NCI-H2227 treated with DMSO at 0.1 percent for 48 hours (cell line): ENCODE results near the gene ZKSCAN5.
A peak's percentile ranks its signal among the peaks of the same experiment; 100 is the strongest.
"Not testable (repeated sequence)": the region's sequence is repeated elsewhere in the genome, so short reads cannot be mapped to it uniquely, and the experiment has no call there.

Experiments used
- DNase-seq: peaks from one replicate; lab custom pipeline; 2025; lab: John Stamatoyannopoulos, UW

The ZKSCAN5 gene

DNA sequence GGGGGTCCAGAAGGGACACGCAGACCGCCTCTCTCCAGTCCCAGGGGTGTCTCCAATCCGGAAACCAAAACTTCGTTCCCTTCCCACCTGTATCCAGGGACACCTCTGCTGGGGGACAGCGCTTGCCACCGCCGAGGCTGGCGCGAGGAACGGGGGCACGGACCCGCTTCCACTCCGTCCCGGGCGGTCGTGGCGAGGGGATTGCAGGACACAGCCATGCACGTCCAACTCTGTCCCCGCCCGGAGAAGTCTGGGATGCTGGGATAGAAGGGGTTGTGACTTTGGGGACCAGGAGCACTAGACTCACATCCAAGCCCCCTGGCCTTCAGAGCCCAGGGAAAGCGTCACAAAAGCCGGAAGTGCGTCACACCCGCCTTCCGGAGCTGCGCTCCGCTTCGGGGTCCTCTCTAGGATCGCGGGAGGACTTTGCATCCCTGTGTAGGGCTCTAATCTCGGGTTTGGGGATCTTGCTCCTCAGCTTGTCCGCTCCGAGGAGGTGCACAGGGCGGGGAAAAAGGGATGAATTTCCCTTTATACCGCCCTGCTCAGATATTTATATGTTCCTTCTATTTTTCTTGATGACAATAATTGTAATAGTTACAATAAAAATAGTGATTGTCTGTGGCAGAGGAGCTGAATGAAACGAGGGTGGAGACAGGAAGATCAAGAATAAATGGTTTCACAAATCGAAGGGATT lies 47.5 kb downstream of the ZKSCAN5 start, which contains the start of gene FAM200A:
TSS of gene FAM200A (minus strand) at position 348 of the 697 bp plus-strand sequence. CDS start 3,707 bp downstream, outside the sequence.
- peak; percentile 85 for DNase-seq

DNA sequence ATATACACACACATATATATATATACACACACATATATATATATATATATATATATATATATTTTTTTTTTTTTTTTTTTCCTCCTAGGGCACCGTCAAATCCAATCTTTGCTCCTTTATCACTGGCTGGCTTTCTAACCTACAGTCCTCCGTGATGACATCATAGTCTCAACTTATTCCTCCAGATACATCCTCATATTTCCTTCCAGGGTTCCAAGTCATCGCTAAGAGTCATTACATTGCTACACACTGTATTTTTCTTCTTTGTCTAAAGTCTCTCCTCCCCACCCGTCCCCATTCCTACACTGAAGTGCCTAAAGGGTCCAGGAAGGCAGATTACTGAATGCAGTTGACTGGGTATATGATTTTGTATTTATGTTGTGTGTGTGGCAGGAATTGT lies 48.6 kb downstream of the ZKSCAN5 start:
- no peak for DNase-seq

GRCh38 chr7:99554939-99555338 lies 50.5 kb downstream of the ZKSCAN5 start:
- DNase-seq = no peak

DNA sequence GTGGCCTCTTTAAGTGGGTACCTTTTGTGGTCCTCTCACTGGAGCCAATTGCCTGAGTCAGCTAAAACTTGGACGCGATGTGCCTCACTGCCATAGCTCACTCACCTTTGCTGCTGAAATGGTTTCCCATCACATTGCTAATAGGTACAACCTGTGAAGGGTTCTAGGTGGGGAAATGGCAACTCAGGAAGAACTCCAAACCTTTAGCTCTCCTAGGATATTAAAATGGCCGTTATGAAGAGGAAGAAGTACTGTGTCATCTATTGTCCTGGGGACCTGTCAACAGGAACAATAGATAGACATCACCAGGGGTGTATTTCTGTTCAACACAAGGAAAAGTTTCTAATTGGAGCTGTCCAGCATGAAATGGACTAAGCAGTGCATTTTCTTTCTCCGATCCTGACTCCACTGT lies 52.7 kb downstream of the ZKSCAN5 start:
- DNase-seq = no peak

DNA sequence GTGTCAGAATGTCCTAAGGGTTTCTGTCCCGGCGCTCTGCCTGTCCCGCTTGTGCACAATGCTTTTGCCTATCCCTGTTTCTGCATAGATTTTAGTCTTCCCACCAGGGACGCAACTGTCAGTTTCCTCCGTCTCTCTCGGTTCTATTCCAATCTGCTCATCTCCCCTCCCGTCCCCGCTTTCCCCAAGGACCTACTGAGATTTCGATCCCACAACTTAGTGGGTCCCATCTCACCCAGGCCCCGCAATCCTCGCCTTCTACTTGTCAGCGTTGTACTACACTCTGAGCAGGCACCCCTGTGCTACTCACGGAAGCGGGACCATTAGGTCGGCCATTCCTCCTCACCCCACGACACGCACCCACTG lies 53.5 kb downstream of the ZKSCAN5 start:
- no peak for DNase-seq

- peak; percentile 89 for DNase-seq
Observed at GRCh38 chr7:99558306-99559174, 54.1 kb downstream of the ZKSCAN5 start, which contains the start of gene ZNF655. Gene ZNF655 (plus strand): TSS chr7:99558642. CDS start chr7:99560560, 1,918 bp downstream.

DNA sequence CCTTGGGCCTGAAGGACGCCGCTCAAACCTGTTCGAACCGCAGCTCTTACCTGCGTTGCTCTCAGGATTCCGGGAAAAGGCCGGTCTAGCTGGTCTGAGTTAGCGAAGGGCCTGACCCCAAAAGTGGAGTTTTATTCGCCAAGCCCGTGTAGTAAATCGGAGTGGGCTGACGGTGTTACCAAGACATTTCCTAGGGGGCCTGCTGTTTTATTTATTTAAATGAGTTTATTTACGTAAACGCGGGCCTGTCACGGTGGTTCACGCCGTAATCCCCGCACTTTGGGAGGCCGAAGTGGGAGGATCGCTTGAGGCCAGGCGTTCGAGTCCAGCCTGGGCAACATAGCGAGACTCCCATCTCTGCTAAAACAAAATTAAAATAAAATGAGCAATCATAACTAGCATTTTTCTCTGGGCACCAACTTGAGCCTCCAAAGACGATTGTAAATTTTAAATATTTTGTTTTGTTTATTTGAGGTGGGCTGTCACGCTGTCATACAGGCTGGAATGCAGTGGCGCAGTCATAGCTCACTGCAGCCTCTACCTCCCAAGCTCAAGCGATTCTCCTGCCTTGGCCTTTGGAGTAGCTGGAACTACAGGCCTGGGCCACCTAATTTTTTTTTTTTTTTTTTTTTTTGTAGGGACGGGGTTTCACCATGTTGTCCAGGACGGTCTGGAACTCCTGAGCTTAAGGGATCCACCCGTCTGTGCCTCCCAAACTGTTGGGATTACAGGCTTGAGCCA lies 54.9 kb downstream of the ZKSCAN5 start:
- no peak for DNase-seq

DNA sequence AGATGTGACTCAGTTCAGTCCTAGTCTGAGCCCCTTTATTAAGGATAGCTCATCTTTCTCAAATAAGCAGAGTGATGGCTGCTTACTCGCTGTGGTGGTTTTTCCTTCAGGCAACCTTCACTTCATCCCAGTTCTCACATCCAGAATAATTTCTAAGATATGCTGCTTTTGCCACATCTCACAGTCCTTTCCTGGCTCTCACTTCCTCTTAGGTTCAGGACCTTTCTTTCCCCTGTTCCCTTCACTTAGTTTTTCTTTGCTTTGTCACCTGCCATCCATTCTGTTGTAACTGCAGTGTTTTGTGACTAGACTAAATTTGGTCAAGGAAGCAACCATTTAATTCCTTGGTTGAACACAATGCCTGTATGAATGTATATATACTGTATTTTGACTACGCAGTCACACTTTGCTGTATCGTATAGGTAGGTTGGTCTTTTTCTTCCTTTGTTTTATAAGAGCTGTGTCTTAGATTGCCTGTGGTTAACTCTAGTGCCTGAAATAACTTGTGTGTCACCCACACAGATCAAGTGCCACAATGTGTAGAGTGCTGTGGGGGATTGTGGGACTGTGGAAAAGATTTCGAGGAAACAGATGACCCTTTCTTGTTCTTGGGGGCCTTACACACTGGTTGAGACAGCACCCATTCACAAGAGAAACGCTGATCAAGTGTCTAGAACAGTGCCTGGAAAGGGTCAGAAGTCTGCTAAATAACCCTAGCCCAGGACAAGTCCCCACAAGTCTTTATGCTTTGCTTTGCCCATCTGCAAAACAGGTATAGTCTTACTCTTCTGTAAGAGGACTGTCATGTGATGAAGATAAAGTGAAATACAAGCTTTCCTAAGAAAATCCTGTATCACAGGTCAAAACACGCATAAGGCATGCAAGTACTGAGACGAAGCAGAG lies 56.6 kb downstream of the ZKSCAN5 start:
- DNase-seq = no peak

DNA sequence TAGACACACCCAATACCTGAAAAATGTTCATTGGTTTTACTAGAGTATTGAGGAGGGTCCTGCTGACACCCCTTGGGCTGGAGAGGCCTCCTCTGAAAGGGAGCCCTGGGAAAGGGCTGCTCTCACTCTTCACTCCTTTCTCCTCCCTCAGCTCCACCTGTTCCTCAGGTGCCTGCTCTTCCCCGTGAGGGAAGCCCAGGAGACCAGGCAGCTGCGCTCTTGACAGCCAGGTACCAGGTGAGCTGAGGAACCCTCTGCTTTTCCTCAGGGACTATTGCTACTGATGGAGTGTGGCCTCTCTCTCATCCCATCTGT lies 57.2 kb downstream of the ZKSCAN5 start:
- no peak for DNase-seq

DNA sequence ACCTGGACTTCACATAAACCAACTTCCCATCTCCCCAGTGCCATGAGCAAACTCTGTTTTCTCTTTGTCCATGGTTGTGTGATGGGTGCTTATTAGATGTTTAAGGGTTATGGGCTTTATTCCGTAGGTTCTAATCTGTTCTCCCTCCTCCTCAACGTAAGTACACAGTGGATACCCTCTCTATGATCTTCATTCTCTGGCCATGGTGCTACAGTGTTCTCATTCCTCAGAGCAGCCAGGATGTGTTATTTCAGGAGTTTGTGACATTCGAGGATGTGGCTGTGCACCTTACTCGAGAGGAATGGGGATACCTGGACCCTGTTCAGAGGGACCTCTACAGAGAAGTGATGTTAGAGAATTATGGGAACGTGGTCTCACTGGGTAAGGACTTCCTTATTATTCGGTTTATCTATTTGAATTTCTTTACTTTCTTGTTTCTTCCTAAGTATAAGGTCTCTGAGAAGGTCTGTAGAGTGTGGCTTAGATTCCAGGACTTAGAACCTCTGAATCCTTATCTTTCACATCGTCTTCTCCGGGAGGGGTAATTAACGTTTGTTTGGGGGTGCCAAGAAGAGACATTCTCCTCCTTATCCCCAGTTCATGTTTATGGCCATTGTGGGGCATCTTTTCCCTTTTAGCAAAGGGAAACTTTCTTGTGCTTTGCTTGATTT lies 57.8 kb downstream of the ZKSCAN5 start:
- DNase-seq = no peak

- no peak for DNase-seq
Observed at GRCh38 chr7:99562832-99563231, 58.4 kb downstream of the ZKSCAN5 start.

GRCh38 chr7:99563650-99564049 lies 59.2 kb downstream of the ZKSCAN5 start:
- no peak for DNase-seq

DNA sequence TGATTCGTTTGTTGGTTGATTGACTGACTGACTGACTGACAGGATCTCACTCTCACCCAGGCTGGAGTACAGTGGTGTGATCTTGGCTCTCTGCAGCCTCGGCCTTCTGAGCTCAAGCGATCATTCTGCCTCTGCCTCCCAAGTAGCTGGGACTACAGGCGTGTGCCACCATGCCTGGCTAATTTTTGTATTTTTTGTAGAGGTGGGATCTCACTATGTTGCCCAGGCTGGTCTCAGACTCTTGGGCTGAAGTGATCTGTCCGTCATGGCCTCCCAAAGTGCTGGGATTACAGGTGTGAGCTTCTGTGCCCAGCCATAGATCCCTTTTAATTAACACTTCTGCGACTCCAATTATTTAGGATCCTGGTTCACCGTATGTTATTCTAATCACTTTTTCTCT lies 64.3 kb downstream of the ZKSCAN5 start:
- not testable (repeated sequence) for DNase-seq

DNA sequence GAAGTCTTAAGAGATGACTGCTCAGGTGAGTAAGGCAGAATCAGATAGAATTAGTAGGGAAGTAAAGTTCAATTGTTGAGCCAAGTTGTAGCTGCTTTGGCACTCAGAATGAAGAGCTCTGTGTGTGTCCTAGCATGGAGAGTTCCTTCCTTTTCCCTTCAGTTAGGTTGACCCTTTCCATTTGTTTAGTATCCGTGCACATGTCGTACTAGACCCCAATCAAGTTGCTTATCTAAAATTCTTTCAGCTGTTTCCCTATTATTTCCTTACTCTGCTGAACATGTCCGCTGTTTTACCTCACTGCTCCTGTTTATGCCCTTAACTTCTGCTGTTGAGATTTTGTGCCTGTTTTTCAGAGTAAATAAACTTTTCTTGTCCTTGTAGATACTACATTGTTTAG lies 67.3 kb downstream of the ZKSCAN5 start:
- DNase-seq = no peak

GRCh38 chr7:99573257-99573656 lies 68.8 kb downstream of the ZKSCAN5 start:
- no peak for DNase-seq

DNA sequence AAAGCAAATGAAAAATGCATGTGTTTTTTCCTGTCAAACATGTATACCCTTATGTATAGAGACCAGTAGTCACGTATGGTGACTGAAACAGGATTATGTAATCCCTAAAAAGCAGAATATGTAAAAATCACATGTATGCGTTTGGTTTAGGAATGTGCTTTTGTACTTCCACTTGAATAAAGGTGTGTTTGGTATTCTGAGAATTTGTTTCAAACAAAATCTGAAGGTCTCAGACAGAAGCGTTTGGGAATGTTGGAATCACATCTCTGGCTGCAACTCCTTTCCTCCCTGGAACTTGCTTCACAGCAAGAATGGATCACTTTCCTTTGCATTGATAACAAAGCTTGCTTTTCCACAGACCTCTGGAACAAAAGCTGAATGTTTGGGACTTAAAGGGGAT lies 71.8 kb downstream of the ZKSCAN5 start:
- no peak for DNase-seq

GRCh38 chr7:99579281-99579955 lies 75.0 kb downstream of the ZKSCAN5 start:
- DNase-seq = no peak

GRCh38 chr7:99579956-99580777 lies 75.7 kb downstream of the ZKSCAN5 start:
- peak; percentile 94 for DNase-seq

GRCh38 chr7:99580778-99581332 lies 76.4 kb downstream of the ZKSCAN5 start:
- DNase-seq = not testable (repeated sequence)
